HG03108 (cell line): ENCODE results near the gene ACYP1.
"Not testable (repeated sequence)": the region's sequence is repeated elsewhere in the genome, so short reads cannot be mapped to it uniquely, and the experiment has no call there.

ENCODE experiments used
- ATAC-seq: cut with Tn5 transposase; IDR thresholded peaks from one replicate; pipeline ENCODE4 v1.9.1; 2021; ENCODE audit warnings: moderate library complexity; ENCODE audit not compliant: unreplicated experiment

The ACYP1 gene

GRCh38 chr14:75069121-75069810 lies 5.4 kb upstream of the ACYP1 start, which contains the start of gene ZC2HC1C:
Gene ZC2HC1C, plus strand, starts transcription at chr14:75069641. Its CDS starts 933 bp downstream, at chr14:75070574.
- ATAC-seq, result peak; percentile 48

DNA sequence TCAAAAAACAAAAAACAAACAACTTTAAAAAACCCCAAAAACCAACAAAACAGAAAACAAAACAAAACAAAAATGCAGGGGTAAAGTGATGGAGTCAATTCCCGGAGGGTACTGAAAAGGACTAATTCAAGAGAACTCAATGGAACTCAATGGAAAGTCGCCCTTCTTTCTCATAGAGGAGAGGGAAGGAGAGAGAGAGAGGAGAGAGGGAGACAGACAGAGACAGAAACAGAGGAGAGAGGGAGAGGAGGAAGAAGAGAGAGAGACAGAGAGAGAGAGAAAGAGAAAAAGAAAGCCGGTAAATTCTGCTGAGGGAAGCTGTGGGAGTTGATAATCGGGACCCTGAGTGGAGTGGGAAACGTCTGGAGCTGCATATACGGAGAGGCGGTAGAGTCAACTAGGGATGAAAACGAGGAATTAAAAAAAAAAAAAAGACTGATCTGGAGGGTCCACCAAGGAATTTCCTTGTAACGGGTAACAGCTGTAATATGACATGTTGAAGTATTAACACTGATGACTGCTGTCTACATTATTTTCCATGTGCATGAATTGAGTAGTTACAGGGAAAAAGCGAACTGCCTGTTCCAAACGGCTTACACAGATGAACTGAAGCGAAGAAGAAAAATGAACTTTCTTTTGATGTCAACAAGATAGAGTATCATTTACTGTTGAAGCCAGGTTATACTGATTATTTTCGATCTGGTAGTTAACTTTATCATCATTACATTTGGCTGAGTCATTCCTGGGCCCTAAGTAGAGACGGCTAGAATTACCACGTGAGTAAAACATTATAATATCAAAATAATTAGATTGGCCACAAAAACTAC lies 4.7 kb upstream of the ACYP1 start:
- no peak for ATAC-seq

GRCh38 chr14:75067765-75068164 lies 3.9 kb upstream of the ACYP1 start:
- not testable (repeated sequence) for ATAC-seq

DNA sequence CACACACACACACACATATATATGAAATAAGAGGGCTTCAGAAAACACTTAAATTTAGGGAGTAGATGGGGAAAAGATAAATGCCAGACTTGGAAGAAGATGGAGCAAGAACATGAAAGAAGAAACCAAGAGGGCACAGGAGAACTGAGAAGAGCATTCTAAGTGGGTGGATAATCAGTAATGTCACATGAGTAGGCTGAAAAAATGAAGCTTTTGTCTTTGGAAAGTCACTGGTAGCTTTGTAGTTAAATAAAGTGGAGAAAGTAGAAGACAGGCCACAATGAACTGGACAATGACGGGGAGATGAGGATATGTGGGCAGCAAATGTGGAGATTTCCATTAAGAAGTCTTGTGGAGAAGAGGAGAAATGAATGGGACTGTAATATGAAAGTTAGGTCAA lies 3.4 kb upstream of the ACYP1 start:
- ATAC-seq, result no peak

DNA sequence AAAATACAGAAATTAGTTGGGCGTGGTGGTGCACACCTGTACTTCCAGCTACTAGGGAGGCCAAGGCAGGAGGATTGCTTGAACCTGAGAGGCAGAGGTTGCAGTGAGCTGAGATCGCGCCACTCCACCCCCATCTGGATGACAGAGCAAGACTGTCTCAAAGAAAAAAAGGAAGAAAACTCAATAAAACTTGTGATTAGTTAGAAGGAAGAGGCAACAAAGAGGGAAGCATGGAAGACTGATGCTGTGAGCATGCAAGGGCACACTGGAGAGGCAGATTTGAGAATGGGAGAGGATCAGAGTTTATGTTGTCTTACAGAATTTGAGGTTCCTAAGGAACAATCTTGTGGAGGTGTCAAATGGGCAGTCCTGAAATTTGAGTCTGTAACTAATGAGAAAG lies 2.9 kb upstream of the ACYP1 start:
- ATAC-seq, result no peak

DNA sequence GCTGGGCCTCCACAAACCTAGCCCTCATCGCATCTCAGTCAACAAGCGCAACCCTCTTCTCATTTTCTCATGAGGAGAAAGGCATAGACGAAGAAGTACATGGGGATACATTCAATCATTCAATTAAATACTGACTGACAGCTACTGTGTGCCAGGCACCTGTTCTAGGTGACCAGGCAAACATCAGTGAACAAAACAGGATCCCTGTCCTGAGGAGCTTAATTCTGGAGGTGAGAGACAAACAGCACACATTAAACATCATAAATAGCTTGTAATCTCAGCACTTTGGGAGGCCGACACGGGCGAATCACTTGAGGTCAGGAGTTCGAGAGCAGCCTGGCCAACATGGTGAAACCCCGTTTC lies 362 bp upstream of the ACYP1 start:
- peak; percentile 1 for ATAC-seq

DNA sequence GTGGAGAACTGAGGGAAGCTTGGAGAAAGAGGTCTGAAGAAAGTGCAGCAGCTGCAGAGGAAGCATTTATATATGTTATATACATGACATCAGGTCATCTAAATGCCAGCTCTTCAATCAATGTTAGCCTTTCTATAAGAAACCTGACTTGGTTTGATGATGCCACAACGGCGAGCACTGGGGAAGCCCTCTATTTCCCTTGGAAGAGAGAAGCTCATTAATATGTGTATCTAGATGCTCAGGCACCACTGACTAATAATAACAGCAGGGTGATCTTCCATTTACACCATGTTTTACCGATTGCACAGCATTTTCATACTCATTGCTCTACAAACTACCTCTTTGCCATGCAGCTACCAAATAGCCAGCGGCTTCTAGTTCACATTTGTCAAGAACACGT lies 811 bp downstream of the ACYP1 start:
- ATAC-seq, result no peak

GRCh38 chr14:75060420-75060819 lies 3.4 kb downstream of the ACYP1 start:
- ATAC-seq, result no peak

DNA sequence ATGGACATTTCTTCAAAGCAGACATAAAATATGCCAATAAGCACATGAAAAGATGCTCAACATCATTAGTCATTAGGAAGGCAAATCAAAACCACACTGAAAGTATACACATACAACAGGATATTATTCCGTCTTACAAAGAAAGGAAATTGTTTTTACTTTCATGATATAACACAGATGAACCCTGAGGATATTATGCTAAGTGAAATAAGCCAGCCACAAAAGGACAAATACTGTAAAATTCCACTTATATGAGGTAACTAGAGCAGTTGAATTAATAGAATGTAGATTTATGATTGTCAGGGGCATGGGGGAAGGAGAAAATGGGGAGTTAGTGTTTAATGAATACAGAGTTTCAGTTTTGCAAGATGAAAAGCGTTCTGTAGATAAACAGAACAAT lies 4.2 kb downstream of the ACYP1 start:
- no peak for ATAC-seq

- no peak for ATAC-seq
Observed at GRCh38 chr14:75054421-75054820, 9.4 kb downstream of the ACYP1 start.

GRCh38 chr14:75053396-75054291 lies 10.2 kb downstream of the ACYP1 start:
- ATAC-seq, result no peak

- no peak for ATAC-seq
Observed at GRCh38 chr14:75051556-75051899, 12.3 kb downstream of the ACYP1 start.

- ATAC-seq, result peak; percentile 53
Observed at GRCh38 chr14:75050852-75051555, 12.8 kb downstream of the ACYP1 start, which contains the start of gene MLH3. Gene MLH3, minus strand, starts transcription at chr14:75051467. Its CDS starts 1,812 bp downstream, at chr14:75049655.

- no peak for ATAC-seq
Observed at GRCh38 chr14:75049731-75050201, 14.1 kb downstream of the ACYP1 start.

GRCh38 chr14:75049136-75049535 lies 14.7 kb downstream of the ACYP1 start:
- ATAC-seq, result no peak

GRCh38 chr14:75048101-75048500 lies 15.7 kb downstream of the ACYP1 start:
- no peak for ATAC-seq

- ATAC-seq, result no peak
Observed at GRCh38 chr14:75047506-75047905, 16.3 kb downstream of the ACYP1 start.

- ATAC-seq, result no peak
Observed at GRCh38 chr14:75046899-75047298, 16.9 kb downstream of the ACYP1 start.

GRCh38 chr14:75046275-75046674 lies 17.5 kb downstream of the ACYP1 start:
- no peak for ATAC-seq

- ATAC-seq, result no peak
Observed at GRCh38 chr14:75044752-75045151, 19.1 kb downstream of the ACYP1 start.

GRCh38 chr14:75044322-75044721 lies 19.5 kb downstream of the ACYP1 start:
- no peak for ATAC-seq
